Activated naive CD8-positive, alpha-beta T cell (primary cell): ENCODE measurements around the gene CDT1.

ENCODE experiments used
- H3K27ac Mint-ChIP-seq: one replicate; pipeline ENCODE4 v1.8.0; 2021; ENCODE audit warnings: mixed read lengths
- H3K27me3 Mint-ChIP-seq: one replicate; pipeline ENCODE4 v1.8.0; 2021; ENCODE audit warnings: mixed read lengths
- H3K36me3 Mint-ChIP-seq: one replicate; pipeline ENCODE4 v1.8.0; 2021; ENCODE audit warnings: mixed read lengths
- H3K4me1 Mint-ChIP-seq: one replicate; pipeline ENCODE4 v1.8.0; 2021; ENCODE audit warnings: low read depth, mixed read lengths
- H3K4me3 Mint-ChIP-seq: one replicate; pipeline ENCODE4 v1.8.0; 2021; ENCODE audit warnings: mild to moderate bottlenecking, mixed read lengths
- H3K9me3 Mint-ChIP-seq: one replicate; pipeline ENCODE4 v1.8.0; 2021; ENCODE audit warnings: low read depth, mixed read lengths

CDT1 gene

DNA sequence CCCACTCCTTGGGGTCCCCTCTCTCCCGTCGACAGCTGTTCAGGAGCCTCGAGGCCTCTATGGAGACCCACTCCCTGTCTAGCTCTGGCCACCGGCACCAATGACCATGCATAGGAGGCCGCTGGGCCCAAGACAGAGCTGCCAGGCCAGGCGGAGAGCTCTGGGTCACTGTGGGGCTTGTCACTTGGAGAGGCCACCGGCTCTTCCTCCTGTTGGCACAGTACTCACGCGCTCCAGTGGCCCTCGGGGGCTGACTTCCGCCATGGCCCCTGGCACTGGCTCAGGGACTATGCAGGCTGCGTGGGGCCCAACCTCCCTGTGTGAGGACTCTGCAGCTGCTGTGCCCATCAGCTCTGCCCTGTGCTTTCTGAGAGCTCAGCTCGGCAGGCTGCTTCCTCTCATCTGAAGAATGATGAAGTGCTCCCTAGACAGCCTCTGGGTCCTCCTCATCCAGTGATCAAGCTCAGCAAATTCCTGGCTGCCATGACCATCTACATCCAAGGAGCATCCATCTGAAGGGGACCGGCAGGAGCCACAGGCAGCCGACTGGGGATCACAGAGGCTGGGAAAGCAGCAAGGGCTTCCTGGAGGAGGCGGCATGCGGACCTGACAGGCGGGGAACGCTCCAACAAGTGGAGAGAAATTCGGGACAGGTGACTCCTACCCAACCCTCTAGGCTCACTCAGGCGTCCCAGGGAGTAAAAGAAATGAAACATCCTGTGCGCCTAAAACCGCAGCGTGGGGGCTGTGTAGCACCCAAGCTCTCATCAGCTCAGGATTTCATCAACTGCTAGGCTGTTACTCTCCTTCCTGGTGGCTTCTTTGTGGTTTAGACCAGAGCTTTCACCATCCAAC lies 36.4 kb downstream of the CDT1 start:
- no peak overlapping the region for H3K27ac Mint-ChIP-seq
- no peak overlapping the region for H3K4me3 Mint-ChIP-seq
- H3K36me3 Mint-ChIP-seq, result no peaks in the 10 kb centered on the region
- no peaks in the 10 kb centered on the region for H3K27me3 Mint-ChIP-seq
- H3K4me1 Mint-ChIP-seq, result no peaks in the 10 kb centered on the region
- no peaks in the 10 kb centered on the region for H3K9me3 Mint-ChIP-seq

DNA sequence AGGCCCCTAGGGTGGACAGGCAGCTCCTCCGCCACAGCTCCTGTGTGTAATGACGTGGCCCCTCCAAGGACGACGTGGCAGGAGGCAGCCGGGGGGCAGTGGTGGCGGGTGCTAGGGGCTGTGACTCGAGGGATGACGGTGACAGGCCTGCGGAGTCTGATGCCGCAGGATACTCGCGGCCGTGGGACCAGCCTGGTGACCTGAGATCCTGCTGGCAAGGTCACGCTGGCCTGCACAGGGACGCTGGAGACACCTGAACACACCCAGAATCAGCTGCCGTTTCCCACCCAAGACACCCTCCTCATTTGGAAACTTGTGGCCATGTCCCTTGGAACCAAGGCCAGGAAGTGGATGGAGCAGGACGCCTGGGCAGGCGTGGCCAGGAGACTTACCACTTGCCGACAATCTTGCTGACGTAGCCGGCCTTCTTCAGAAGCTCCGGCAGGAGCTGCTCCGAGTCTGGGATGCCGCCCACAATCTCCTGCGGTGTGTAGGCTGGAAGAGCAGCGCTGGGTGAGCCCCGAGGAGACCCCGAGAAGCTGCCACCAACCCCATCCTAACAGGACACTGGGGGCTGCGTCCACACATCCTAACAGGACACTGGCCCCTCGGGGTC lies 37.1 kb downstream of the CDT1 start:
- Mint-ChIP-seq H3K4me1 (no peaks in the 10 kb centered on the region), H3K36me3 (no peaks in the 10 kb centered on the region), H3K27ac (no peak overlapping the region), H3K4me3 (no peak overlapping the region), H3K27me3 (no peaks in the 10 kb centered on the region), H3K9me3 (no peaks in the 10 kb centered on the region)

DNA sequence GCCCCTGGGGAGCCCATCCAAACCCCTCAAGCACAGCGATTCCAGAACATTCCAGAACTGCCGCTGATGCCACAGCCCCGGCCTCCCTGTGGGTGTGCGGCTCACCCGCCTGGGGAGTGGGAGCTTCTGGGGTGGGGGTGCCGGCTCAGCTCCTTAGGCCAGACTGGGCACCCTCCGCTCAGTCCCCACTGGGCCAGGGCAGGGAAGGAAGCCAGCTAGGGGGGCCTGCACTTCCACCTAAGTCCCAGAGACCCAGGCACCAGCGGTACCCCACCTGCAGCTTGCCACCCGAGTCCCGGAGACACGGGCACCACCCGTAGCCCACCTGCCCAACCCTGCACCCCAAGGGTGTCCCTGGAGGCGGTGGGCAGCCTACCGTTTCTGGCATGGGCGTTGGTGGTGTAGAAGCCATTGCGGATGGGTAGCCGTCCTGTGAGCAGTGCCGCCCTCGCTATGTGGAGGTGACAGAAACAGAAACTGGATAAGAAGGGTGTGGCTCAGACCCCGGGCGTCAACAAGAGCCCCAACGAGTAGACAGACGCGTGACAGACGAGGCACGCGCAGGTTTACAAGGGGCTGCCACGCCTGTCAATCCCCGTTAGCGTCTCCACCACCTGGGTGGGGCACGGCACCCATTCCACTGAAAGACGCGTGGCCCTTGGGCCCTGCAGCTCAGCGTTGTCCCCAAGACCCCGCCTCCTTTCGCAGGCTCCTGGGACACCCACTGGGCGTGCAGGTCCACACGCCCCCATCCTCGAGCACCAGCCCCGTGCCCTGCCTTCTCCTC lies 38.1 kb downstream of the CDT1 start:
- Mint-ChIP-seq H3K4me3 (no peak overlapping the region), H3K4me1 (no peaks in the 10 kb centered on the region), H3K27me3 (no peaks in the 10 kb centered on the region), H3K27ac (no peak overlapping the region), H3K36me3 (no peaks in the 10 kb centered on the region), H3K9me3 (no peaks in the 10 kb centered on the region)

DNA sequence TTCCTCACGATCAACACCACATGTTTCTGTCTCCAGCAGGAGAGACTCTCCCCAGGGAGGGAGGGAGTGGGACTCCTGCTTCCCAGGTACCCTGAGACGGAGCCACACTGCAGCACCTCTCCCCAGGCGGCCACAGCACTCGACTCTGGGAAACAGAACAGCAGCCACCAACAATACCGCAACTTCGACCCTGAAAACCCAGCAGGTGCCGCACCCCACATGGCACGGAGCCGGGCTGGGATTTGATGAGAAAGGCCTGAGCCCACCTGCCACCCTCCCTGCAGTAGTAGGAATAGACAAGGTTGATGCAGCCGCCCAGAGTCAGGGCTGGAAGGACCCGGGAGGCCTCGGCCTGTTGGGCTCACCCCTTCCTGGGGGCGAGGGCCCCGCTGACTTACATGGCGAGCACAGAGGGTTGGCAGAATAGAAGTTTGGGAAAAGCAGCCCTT lies 38.7 kb downstream of the CDT1 start:
- no peaks in the 10 kb centered on the region for H3K36me3 Mint-ChIP-seq
- H3K4me1 Mint-ChIP-seq, result no peaks in the 10 kb centered on the region
- H3K9me3 Mint-ChIP-seq, result no peaks in the 10 kb centered on the region
- H3K27me3 Mint-ChIP-seq, result no peaks in the 10 kb centered on the region
- no peak overlapping the region for H3K27ac Mint-ChIP-seq
- H3K4me3 Mint-ChIP-seq, result no peak overlapping the region

GRCh38 chr16:88842806-88843205 lies 39.2 kb downstream of the CDT1 start:
- no peaks in the 10 kb centered on the region for H3K9me3 Mint-ChIP-seq
- no peak overlapping the region for H3K4me3 Mint-ChIP-seq
- H3K36me3 Mint-ChIP-seq, result no peaks in the 10 kb centered on the region
- H3K27me3 Mint-ChIP-seq, result no peaks in the 10 kb centered on the region
- H3K4me1 Mint-ChIP-seq, result no peaks in the 10 kb centered on the region
- H3K27ac Mint-ChIP-seq, result no peak overlapping the region

GRCh38 chr16:88843256-88843655 lies 39.7 kb downstream of the CDT1 start:
- Mint-ChIP-seq H3K36me3 (no peaks in the 10 kb centered on the region), H3K4me1 (no peaks in the 10 kb centered on the region), H3K27me3 (no peaks in the 10 kb centered on the region), H3K27ac (no peak overlapping the region), H3K9me3 (no peaks in the 10 kb centered on the region), H3K4me3 (no peak overlapping the region)

- Mint-ChIP-seq H3K4me3 (no peak overlapping the region), H3K27ac (no peak overlapping the region), H3K9me3 (no peaks in the 10 kb centered on the region), H3K27me3 (no peaks in the 10 kb centered on the region), H3K4me1 (no peaks in the 10 kb centered on the region), H3K36me3 (no peaks in the 10 kb centered on the region)
Observed at GRCh38 chr16:88844419-88845036, 40.9 kb downstream of the CDT1 start.

DNA sequence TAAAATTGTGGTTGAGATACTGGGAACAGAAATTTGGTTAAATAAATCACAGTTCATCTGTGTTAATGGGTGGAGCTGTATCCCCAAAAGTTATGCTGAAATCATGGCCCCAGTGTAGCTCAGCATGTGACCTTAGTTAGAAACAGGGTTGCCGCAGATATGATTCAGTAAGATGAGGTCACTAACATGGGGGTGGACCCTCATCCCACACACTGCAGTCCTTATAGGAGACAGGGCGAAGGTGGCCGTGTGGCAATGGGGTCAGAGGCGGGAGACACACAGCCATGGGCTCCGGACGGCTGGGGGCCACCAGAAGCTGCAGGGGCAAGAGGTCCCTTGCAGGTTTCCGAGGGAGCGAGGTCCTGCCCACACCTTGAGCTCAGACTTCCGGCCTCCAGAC lies 42.5 kb downstream of the CDT1 start:
- Mint-ChIP-seq H3K27ac (no peak overlapping the region), H3K9me3 (no peaks in the 10 kb centered on the region), H3K27me3 (no peaks in the 10 kb centered on the region), H3K36me3 (no peaks in the 10 kb centered on the region), H3K4me3 (no peak overlapping the region), H3K4me1 (no peaks in the 10 kb centered on the region)

DNA sequence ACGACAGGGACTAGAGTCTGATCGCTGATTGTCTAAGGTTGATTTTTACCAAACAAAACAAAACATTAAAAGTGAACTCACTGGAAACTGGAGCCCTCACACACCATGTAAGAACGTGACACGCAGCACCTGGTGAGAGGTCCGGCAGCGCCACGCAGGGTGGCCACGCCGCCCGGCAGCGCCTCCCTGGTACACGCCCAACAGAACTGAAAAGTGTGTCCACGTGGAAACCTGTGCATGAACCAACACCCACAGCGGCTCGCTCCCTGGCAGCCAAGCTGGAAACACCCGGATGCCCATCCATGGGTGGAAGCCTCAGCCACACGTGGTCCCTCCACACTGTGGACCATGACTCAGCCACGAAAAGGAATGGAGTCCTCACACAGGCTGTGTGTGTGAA lies 44.1 kb downstream of the CDT1 start:
- H3K27ac Mint-ChIP-seq, result no peak overlapping the region
- no peaks in the 10 kb centered on the region for H3K9me3 Mint-ChIP-seq
- no peaks in the 10 kb centered on the region for H3K36me3 Mint-ChIP-seq
- H3K4me3 Mint-ChIP-seq, result no peak overlapping the region
- peaks cover 2% of the 10 kb centered on the region for H3K4me1 Mint-ChIP-seq
- H3K27me3 Mint-ChIP-seq, result no peaks in the 10 kb centered on the region

GRCh38 chr16:88848557-88848956 lies 45.0 kb downstream of the CDT1 start:
- H3K4me3 Mint-ChIP-seq, result no peak overlapping the region
- no peaks in the 10 kb centered on the region for H3K9me3 Mint-ChIP-seq
- H3K36me3 Mint-ChIP-seq, result no peaks in the 10 kb centered on the region
- peaks cover 2% of the 10 kb centered on the region for H3K4me1 Mint-ChIP-seq
- H3K27ac Mint-ChIP-seq, result no peak overlapping the region
- no peaks in the 10 kb centered on the region for H3K27me3 Mint-ChIP-seq

- Mint-ChIP-seq H3K27ac (no peak overlapping the region), H3K27me3 (no peaks in the 10 kb centered on the region), H3K9me3 (no peaks in the 10 kb centered on the region), H3K4me3 (no peak overlapping the region), H3K36me3 (no peaks in the 10 kb centered on the region), H3K4me1 (peaks cover 12% of the 10 kb centered on the region)
Observed at GRCh38 chr16:88850531-88851199, 47.1 kb downstream of the CDT1 start.

DNA sequence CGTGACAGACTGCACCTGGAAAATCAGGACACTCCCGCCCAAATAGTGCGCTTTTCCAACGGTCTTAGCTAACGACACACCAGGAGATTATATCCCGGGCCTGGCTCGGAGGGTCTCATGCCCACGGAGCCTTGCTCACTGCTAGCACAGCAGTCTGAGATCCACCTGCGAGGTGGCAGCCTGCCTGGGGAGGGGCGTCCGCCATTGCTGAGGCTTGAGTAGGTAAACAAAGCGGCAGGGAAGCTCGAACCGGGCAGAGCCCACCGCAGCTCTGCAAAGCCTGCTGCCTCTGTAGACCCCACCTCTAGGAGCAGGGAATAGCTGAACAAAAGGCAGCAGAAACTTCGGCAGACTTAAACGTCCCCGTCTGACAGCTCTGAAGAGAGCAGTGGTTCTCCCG lies 48.0 kb downstream of the CDT1 start:
- H3K4me3 Mint-ChIP-seq, result no peak overlapping the region
- H3K36me3 Mint-ChIP-seq, result no peaks in the 10 kb centered on the region
- H3K9me3 Mint-ChIP-seq, result no peaks in the 10 kb centered on the region
- H3K27ac Mint-ChIP-seq, result no peak overlapping the region
- no peaks in the 10 kb centered on the region for H3K27me3 Mint-ChIP-seq
- peaks cover 16% of the 10 kb centered on the region for H3K4me1 Mint-ChIP-seq

DNA sequence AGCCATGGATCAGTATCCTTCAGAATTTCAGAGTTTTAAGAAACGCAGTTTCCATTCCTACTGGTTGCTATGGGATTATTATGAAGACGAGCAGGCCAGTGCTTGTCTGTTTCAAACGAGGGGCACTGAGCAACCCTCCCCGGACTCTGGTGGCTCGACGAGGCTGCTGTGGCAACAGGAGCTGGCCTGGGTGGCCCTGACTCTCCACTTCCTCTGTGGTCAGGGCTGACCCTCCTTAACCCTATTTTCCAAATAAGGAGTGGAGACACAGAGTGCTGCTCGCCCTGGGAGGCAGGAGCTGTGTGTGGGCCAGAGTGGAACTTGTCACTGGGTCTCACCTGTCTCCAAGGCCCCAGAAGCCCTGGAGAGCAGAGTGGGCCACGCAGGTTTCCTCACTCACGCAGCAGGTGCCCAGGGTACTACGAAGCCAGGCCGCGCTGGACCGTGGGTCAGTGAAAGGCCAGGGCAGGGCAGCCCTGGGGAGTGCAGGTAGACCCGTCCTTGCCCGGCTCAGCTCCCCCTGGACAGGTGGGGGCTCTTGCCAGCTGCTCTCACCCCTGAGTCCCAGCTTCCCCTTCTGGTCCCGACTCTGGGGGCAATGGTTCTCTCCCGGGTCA lies 49.8 kb downstream of the CDT1 start:
- Mint-ChIP-seq H3K9me3 (no peaks in the 10 kb centered on the region), H3K27ac (no peak overlapping the region), H3K4me3 (no peak overlapping the region), H3K36me3 (no peaks in the 10 kb centered on the region), H3K4me1 (peaks cover 26% of the 10 kb centered on the region), H3K27me3 (no peaks in the 10 kb centered on the region)
